HepG2 (cell line): ENCODE data around the gene FAM219A. TPM values are rescaled to one million over a fixed set of nuclear protein-coding genes. Genes with fewer than 3 reads are reported as not detected.

Experiments
- ADNP ChIP-seq: sonication (generic); formaldehyde crosslinking; IDR thresholded peaks from 2 replicates; pipeline ENCODE4 v1.4.0; 2020; ENCODE audit warnings: missing genetic modification reagents
- ATF2 ChIP-seq: sonication (generic); formaldehyde crosslinking; IDR thresholded peaks from 2 replicates; pipeline ENCODE4 v1.4.0; 2020; ENCODE audit warnings: missing genetic modification reagents
- BRCA1 ChIP-seq: sonication (generic); formaldehyde crosslinking; IDR thresholded peaks from 2 replicates; pipeline ENCODE4 v1.4.0; 2020; ENCODE audit warnings: missing genetic modification reagents
- CC2D1A ChIP-seq: sonication (generic); formaldehyde crosslinking; IDR thresholded peaks from 2 replicates; pipeline ENCODE4 v1.8.1; 2023; ENCODE audit warnings: mild to moderate bottlenecking, missing genetic modification reagents
- DMAP1 ChIP-seq: IDR thresholded peaks from 2 replicates; pipeline ENCODE4 v1.6.1; 2016
- FOXJ3 ChIP-seq: sonication (generic); formaldehyde crosslinking; IDR thresholded peaks from 2 replicates; pipeline ENCODE4 v1.4.0; 2020; ENCODE audit warnings: missing genetic modification reagents, mild to moderate bottlenecking, borderline replicate concordance
- GPN1 ChIP-seq: sonication (generic); formaldehyde crosslinking; IDR thresholded peaks from 2 replicates; pipeline ENCODE4 v1.5.1; 2020; ENCODE audit warnings: missing genetic modification reagents, borderline replicate concordance
- HINFP ChIP-seq: sonication (generic); formaldehyde crosslinking; IDR thresholded peaks from 2 replicates; pipeline ENCODE4 v1.4.0; 2020; ENCODE audit warnings: low read depth, mild to moderate bottlenecking, missing genetic modification reagents
- HMGXB4 ChIP-seq, 2 experiments: sonication (generic) in 1 of 2; formaldehyde crosslinking in 1 of 2; IDR thresholded peaks; 2 replicates each; pipeline versions ENCODE4 v1.4.0 to v1.6.1; 2018 to 2020; ENCODE audit warnings: missing genetic modification reagents in 2 of 2, borderline replicate concordance in 1 of 2, low read depth in 1 of 2, mild to moderate bottlenecking in 1 of 2, missing biosample characterization in 1 of 2
- HNRNPL ChIP-seq: fragments of 200-400 bp; formaldehyde crosslinking; IDR thresholded peaks from 2 replicates; pipeline ENCODE4 v1.6.1; 2017; ENCODE audit warnings: mild to moderate bottlenecking, low read depth, low read length
- KLF12 ChIP-seq: sonication (generic); formaldehyde crosslinking; IDR thresholded peaks from 2 replicates; pipeline ENCODE4 v1.4.0; 2020; ENCODE audit warnings: missing genetic modification reagents, borderline replicate concordance
- NR2F1 ChIP-seq, 2 experiments: fragments of 450-650 bp in 1 of 2; formaldehyde crosslinking in 1 of 2; IDR thresholded peaks; 2 replicates each; pipeline versions ENCODE4 v1.5.0 to v1.6.1; 2016 to 2020; ENCODE audit warnings: mild to moderate bottlenecking in 1 of 2, missing compliant biosample characterization in 1 of 2, missing genetic modification reagents in 1 of 2, moderate library complexity in 1 of 2
- PHF20 ChIP-seq: sonication (generic); formaldehyde crosslinking; IDR thresholded peaks from 2 replicates; pipeline ENCODE4 v1.5.0; 2020; ENCODE audit warnings: mild to moderate bottlenecking, missing genetic modification reagents
- RORA ChIP-seq: sonication (generic); formaldehyde crosslinking; IDR thresholded peaks from 2 replicates; pipeline ENCODE4 v1.5.0; 2020; ENCODE audit warnings: mild to moderate bottlenecking, missing genetic modification reagents, moderate library complexity
- SIX4 ChIP-seq: sonication (generic); formaldehyde crosslinking; IDR thresholded peaks from 2 replicates; pipeline ENCODE4 v1.4.0; 2020; ENCODE audit warnings: missing genetic modification reagents
- SNAPC2 ChIP-seq: sonication (generic); formaldehyde crosslinking; IDR thresholded peaks from 2 replicates; pipeline ENCODE4 v1.8.1; 2022; ENCODE audit warnings: mild to moderate bottlenecking, missing genetic modification reagents
- TEAD3 ChIP-seq: optimal IDR thresholded peaks from 2 replicates; pipeline ENCODE3; 2016; ENCODE audit warnings: borderline replicate concordance
- TGIF2 ChIP-seq: IDR thresholded peaks from 2 replicates; pipeline ENCODE4 v1.6.1; 2016; ENCODE audit warnings: control low read depth, missing compliant biosample characterization
- ZFP62 ChIP-seq: sonication (generic); formaldehyde crosslinking; IDR thresholded peaks from 2 replicates; pipeline ENCODE4 v1.4.0; 2020; ENCODE audit warnings: missing genetic modification reagents
- ZFP90 ChIP-seq: sonication (generic); formaldehyde crosslinking; IDR thresholded peaks from 2 replicates; pipeline ENCODE4 v1.8.0; 2022; ENCODE audit warnings: missing genetic modification reagents, mild to moderate bottlenecking, inconsistent platforms, borderline replicate concordance
- ZNF687 ChIP-seq: sonication (generic); formaldehyde crosslinking; IDR thresholded peaks from 2 replicates; pipeline ENCODE4 v1.5.1; 2020; ENCODE audit warnings: mild to moderate bottlenecking, missing genetic modification reagents, moderate library complexity
- ZNF878 ChIP-seq: sonication (generic); formaldehyde crosslinking; IDR thresholded peaks from 2 replicates; pipeline ENCODE4 v1.8.1; 2023; ENCODE audit warnings: mild to moderate bottlenecking, missing genetic modification reagents, moderate library complexity
- polyA plus RNA-seq, 8 experiments: library from polyadenylated mRNA; depleted of rRNA in 3 of 8; stranded (reverse) in 7 of 8; unstranded in 1 of 8; fragments of >200 nt; fragmentation: Illumina TruSeq in 4 of 8; extraction: Trizol in 4 of 8; gene quantifications; 2 replicates each; pipeline versions ENCODE4 v1.2.1 to v1.2.3, GENCODE V29; 2011 to 2016; ENCODE audit warnings: low read depth in 4 of 8, missing spikeins in 1 of 8, mixed read lengths in 1 of 8; ENCODE audit not compliant: insufficient read depth in 1 of 8
- total RNA-seq, 5 experiments: library from RNA; depleted of rRNA; stranded (reverse); fragments of >200 nt; fragmentation: Illumina TruSeq; extraction: Trizol; gene quantifications; 2 replicates each; pipeline ENCODE4 v1.2.3, GENCODE V29; 2016; ENCODE audit warnings: low read depth in 1 of 5

FAM219A gene
- total and polyA plus RNA-seq, 2 of the 13 experiments (the other 11 are each of a cell fraction or from before 2014, with no cell fraction given), result 3.9 to 6.4 TPM

- TF ChIP-seq PHF20 (CRISPR knock-in tag) (no peak; the same call in 1 of the 2 replicates), HMGXB4 (CRISPR knock-in tag; IDR thresholded peaks at IDR 0.05; ENCODE audit: borderline replicate concordance in 1 of 2, low read depth in 1 of 2) (peak; percentile 56 to 62; a peak in 2 of 4 replicates), ZFP62 (no peak), BRCA1 (CRISPR knock-in tag) (no peak), DMAP1 (CRISPR knock-in tag) (0 out of 2 replicates have a peak, but pooled peaks have one; percentile 47), SIX4 (CRISPR knock-in tag) (peak; percentile 68; the same call in 1 of the 2 replicates), KLF12 (no peak), FOXJ3 (CRISPR knock-in tag) (no peak), ATF2 (CRISPR knock-in tag) (peak; percentile 50; the same call in 1 of the 2 replicates), TEAD3 (CRISPR knock-in tag) (peak; percentile 64), HINFP (CRISPR knock-in tag) (no peak), CC2D1A (CRISPR knock-in tag) (no peak), GPN1 (no peak), TGIF2 (CRISPR knock-in tag) (peak; percentile 63; the same call in 1 of the 2 replicates), ADNP (CRISPR knock-in tag) (no peak), RORA (CRISPR knock-in tag) (no peak), ZNF878 (CRISPR knock-in tag) (no peak), HNRNPL (peak; percentile 75; the same call in 1 of the 2 replicates), SNAPC2 (CRISPR knock-in tag) (no peak), ZNF687 (CRISPR knock-in tag) (peak; percentile 59), ZFP90 (CRISPR knock-in tag) (no peak), NR2F1 (CRISPR knock-in tag; IDR thresholded peaks at IDR 0.05) (peak; percentile 35 to 57; a peak in 3 of 4 replicates)
Measured at GRCh38 chr9:34374905-34375552, 83.3 kb downstream of the FAM219A start (continued).
